ENCODE measurements around the gene FMO4.
"Not testable (repeated sequence)": the region's sequence is repeated elsewhere in the genome, so short reads cannot be mapped to it uniquely, and the experiment has no call there.

FMO4 gene

DNA sequence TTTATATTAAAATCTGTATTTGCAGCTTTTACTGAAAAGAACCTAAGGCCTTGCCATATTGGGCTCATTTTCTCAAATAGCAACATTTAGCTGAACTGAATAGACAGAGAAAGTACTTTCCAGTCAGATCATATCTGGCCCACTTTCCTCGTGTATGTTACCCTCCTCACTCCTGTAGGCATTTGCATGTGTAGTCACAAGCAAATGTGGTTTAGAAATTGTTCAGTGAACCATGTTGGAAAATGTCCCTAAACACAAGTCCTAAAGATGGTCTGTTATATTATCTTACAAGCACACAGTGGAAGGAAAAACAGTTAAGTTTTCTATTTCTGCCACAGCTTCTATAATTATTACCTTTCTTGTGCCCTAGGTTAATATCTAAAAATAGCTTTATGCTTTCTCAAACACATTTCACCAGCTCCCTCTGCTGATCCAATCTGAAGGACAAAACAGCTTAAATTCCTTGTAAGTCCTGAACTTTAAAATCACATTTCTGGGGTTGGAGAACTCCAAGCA lies 606 bp upstream of the FMO4 start:
- DNase-seq (ENCODE audit: low spot score) = no peak
- in situ Hi-C loops (cut with MboI; ENCODE audit: low sequenced_read_pairs, unreplicated experiment) = no loop called here
- TF ChIP-seq, protein P1, sequence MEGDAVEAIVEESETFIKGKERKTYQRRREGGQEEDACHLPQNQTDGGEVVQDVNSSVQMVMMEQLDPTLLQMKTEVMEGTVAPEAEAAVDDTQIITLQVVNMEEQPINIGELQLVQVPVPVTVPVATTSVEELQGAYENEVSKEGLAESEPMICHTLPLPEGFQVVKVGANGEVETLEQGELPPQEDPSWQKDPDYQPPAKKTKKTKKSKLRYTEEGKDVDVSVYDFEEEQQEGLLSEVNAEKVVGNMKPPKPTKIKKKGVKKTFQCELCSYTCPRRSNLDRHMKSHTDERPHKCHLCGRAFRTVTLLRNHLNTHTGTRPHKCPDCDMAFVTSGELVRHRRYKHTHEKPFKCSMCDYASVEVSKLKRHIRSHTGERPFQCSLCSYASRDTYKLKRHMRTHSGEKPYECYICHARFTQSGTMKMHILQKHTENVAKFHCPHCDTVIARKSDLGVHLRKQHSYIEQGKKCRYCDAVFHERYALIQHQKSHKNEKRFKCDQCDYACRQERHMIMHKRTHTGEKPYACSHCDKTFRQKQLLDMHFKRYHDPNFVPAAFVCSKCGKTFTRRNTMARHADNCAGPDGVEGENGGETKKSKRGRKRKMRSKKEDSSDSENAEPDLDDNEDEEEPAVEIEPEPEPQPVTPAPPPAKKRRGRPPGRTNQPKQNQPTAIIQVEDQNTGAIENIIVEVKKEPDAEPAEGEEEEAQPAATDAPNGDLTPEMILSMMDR (IDR thresholded peaks at IDR 0.05; ENCODE audit: borderline replicate concordance, control extremely low read depth, extremely low read depth, insufficient read depth, missing control alignments) = no peak

DNA sequence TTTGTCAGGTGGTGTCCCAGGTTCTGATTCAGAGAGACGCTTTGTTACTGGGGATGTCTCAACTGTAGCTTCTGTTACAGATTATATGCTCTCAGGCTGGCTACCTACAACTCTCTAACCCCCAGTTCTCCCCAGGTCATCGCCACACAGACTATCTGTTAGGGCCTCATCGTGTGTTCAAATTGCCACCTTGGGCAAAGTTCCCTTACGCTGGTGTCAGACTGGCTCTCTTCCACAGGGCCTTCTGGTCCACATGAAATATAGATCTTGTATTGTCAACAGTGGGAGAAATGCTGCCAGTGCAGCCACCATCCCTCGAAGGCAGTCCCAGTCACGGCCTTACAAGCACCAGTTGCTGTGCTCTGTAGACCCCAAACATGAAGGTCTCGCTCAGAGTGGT lies 15.3 kb downstream of the FMO4 start:
- TF ChIP-seq, protein P1 (IDR thresholded peaks at IDR 0.05; ENCODE audit: borderline replicate concordance, control extremely low read depth, extremely low read depth, insufficient read depth, missing control alignments) = no peak
- in situ Hi-C loops (cut with MboI; ENCODE audit: low sequenced_read_pairs, unreplicated experiment) = no loop called here
- DNase-seq (ENCODE audit: low spot score) = no peak

DNA sequence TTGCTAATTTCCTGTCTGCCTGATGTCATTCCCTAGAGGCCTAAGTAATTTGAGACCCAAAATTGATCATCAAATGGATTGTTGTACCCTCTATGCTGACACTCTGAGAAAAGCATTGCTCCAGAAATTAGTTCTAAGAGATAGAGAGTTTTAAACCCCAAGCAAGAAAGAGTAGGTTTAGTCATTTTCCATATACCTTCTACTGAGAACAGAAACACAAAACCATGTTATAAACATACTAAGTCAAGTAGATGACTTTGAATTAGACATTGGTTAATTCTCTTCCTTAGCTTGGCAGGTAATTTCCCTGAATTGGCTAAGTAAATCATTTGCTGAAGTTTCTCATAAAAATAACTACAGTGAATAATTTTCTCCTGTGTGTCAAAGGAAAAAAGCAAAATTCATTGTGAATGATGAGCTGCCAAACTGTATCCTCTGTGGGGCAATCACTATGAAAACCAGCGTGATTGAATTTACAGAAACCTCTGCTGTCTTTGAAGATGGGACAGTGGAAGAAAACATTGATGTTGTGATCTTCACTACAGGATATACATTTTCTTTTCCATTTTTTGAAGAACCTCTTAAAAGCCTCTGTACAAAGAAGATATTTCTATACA lies 20.1 kb downstream of the FMO4 start:
- DNase-seq (ENCODE audit: low spot score) = no peak
- in situ Hi-C loops (cut with MboI; ENCODE audit: low sequenced_read_pairs, unreplicated experiment) = no loop called here
- TF ChIP-seq, protein P1 (IDR thresholded peaks at IDR 0.05; ENCODE audit: borderline replicate concordance, control extremely low read depth, extremely low read depth, insufficient read depth, missing control alignments) = no peak

DNA sequence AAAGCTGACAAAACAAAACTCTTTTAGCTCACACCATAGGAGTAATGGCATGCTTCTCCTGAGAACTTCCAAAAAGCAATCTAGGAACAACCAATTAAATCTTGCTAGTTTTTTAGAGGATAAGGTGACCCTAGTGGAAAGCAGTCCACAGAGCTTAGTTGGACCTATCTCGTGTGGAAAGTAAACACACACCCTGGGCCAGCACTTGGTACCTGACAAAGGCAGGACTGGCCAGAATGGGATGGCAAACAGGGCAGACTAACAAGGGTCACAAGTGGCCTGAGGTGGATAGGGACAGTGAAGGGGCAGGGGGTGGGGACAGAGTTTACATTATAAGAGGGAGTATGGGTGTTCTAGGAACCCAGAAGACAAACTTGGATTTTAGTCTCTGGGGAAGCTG lies 22.0 kb downstream of the FMO4 start:
- in situ Hi-C loops (cut with MboI; ENCODE audit: low sequenced_read_pairs, unreplicated experiment) = no loop called here
- TF ChIP-seq, protein P1 (IDR thresholded peaks at IDR 0.05; ENCODE audit: borderline replicate concordance, control extremely low read depth, extremely low read depth, insufficient read depth, missing control alignments) = no peak
- DNase-seq (ENCODE audit: low spot score) = no peak

DNA sequence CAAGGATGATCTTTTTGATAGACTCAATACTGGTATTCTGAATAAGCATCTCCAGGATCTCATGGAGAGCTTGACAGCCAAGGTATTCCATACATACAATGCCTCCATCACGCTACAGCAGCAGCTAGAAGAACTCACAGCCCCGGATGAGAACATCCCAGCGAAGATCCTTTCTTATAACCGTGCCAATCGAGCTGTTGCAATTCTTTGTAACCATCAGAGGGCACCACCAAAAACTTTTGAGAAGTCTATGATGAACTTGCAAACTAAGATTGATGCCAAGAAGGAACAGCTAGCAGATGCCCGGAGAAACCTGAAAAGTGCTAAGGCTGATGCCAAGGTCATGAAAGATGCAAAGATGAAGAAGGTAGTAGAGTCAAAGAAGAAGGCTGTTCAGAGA lies 25.4 kb downstream of the FMO4 start:
- DNase-seq (ENCODE audit: low spot score); in situ Hi-C loops (cut with MboI; ENCODE audit: low sequenced_read_pairs, unreplicated experiment): not testable (repeated sequence)

DNA sequence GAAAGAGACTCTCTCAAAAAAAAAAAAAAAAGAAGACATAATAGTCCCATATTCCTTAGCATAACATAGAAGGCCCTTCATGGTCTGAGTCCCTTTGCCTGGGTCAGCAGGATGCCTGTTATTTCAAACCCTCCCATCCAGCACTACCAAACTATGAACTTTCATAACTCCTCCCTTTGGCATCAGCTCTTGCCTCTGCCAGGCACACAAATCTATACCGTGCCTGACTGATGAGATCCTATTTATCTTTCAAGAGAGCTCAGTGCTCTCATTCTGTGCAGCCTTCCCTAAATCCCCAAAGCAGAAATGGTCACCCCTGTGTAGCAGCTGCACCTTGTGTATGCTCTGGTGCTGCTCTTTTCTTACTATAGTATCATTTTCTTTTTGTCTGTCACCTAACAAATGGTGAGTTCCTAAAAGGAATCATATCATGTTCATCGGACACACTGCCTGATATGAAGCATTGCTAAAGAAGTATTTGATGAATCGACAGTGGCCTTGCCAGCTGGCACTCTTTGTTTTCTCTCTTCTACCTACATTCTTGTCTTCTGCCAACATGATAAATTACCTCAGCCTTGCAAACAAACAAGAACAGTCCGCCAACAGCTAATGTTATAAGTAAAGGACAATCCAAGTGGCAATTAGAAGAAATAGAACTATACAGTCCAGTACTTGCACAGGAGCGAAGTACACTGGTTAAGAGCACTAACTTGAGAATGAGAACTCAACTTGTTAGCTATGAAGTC lies 29.9 kb downstream of the FMO4 start:
- DNase-seq (ENCODE audit: low spot score) = no peak
- in situ Hi-C loops (cut with MboI; ENCODE audit: low sequenced_read_pairs, unreplicated experiment) = no loop called here
- TF ChIP-seq, protein P1 (IDR thresholded peaks at IDR 0.05; ENCODE audit: borderline replicate concordance, control extremely low read depth, extremely low read depth, insufficient read depth, missing control alignments) = no peak

DNA sequence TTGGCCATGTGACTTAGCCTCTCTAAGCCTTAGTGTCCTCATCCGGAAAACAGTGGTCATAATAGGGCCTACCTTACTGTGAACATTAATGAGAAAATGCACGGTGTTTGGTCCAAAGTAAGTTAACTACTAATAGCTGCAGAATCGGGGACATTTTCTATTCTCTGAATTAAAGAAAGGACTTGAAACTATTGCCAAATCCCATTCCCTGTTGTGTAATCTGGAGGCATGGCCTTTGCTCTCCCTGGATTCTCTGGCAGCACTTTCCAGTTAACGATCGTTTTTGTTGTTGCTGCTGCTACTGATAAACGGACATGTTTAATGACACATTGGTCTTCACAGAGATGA lies 30.5 kb downstream of the FMO4 start:
- in situ Hi-C loops (cut with MboI; ENCODE audit: low sequenced_read_pairs, unreplicated experiment) = no loop called here
- no peak for DNase-seq (ENCODE audit: low spot score)
- TF ChIP-seq, protein P1 (IDR thresholded peaks at IDR 0.05; ENCODE audit: borderline replicate concordance, control extremely low read depth, extremely low read depth, insufficient read depth, missing control alignments) = no peak

Data from GM13976 (cell line).